Measurements from ENCODE around the gene SLITRK3. TPM values are rescaled to one million over a fixed set of nuclear protein-coding genes. Genes with fewer than 3 reads are reported as not detected.

SLITRK3 gene
- total and polyA plus RNA-seq, 2 experiments from 2014 or later, result 1.2 to 1.7 TPM

- H3K4me1 Mint-ChIP-seq, result peaks cover 24% of the 10 kb centered on the region
- ATAC-seq, result peak; percentile 19
- H3F3A ChIP-seq (replicated peaks; ENCODE audit: low read depth), result peaks cover 4% of the 10 kb centered on the region; the same call in 1 of the 2 replicates
- no peaks in the 10 kb centered on the region for H3K79me2 ChIP-seq (replicated peaks; ENCODE audit: insufficient read depth)
- H3K4me3 ChIP-seq, result peak overlapping the region; percentile 81
- peaks cover 20% of the 10 kb centered on the region for H3K4me1 ChIP-seq (ENCODE audit: insufficient read depth)
- H3K27ac Mint-ChIP-seq, result no peak overlapping the region
- no peak for TF ChIP-seq EZH2phosphoT487 (IDR thresholded peaks at IDR 0.05; ENCODE audit: unreplicated experiment)
- no peak for TF ChIP-seq ZNF462 (CRISPR knock-in tag; IDR thresholded peaks at IDR 0.05)
- TF ChIP-seq ZNF331 (CRISPR knock-in tag; IDR thresholded peaks at IDR 0.05; ENCODE audit: low read depth), result no peak
- TF ChIP-seq POLR2AphosphoS5 (IDR thresholded peaks at IDR 0.05; ENCODE audit: low read depth), result no peak
- TF ChIP-seq NANOG (IDR thresholded peaks at IDR 0.05; ENCODE audit: borderline replicate concordance), result no peak
- no peak for TF ChIP-seq EZH2 (IDR thresholded peaks at IDR 0.05; ENCODE audit: low read depth, unreplicated experiment)
- TF ChIP-seq CTCF (conservative IDR thresholded peaks at IDR 0.05; ENCODE audit: low read depth in 2 of 2), result no peak
- TF ChIP-seq JUNB (IDR thresholded peaks at IDR 0.05; ENCODE audit: unreplicated experiment), result no peak
- no peak for TF ChIP-seq ZNF114 (CRISPR knock-in tag; IDR thresholded peaks at IDR 0.05)
- TF ChIP-seq STAT1 (IDR thresholded peaks at IDR 0.05; ENCODE audit: unreplicated experiment), result no peak
- no peak for TF ChIP-seq REST (IDR thresholded peaks at IDR 0.05; ENCODE audit: unreplicated experiment)
- TF ChIP-seq ETS1 (IDR thresholded peaks at IDR 0.05), result no peak
- TF ChIP-seq CREB1 (CRISPR knock-in tag; IDR thresholded peaks at IDR 0.05; ENCODE audit: low read depth), result no peak
- peak overlapping the region; percentile 84 for H3K4me3 Mint-ChIP-seq
- H3K9me3 Mint-ChIP-seq, result no peaks in the 10 kb centered on the region
- peak; percentile 51 for DNase-seq (ENCODE audit: low spot score)
- peak overlapping the region; percentile 2; the same call in 1 of the 2 replicates for H2AFZ ChIP-seq
- peaks cover 10% of the 10 kb centered on the region; the same call in 1 of the 3 replicates for H3K36me3 Mint-ChIP-seq (ENCODE audit: low read depth)
- peak overlapping the region; percentile 20; the same call in 1 of the 2 replicates for H3K27ac ChIP-seq (ENCODE audit: low read depth)
- no peaks in the 10 kb centered on the region for H4K20me1 ChIP-seq (replicated peaks; ENCODE audit: insufficient read depth)
- H3K4me2 ChIP-seq, result peak overlapping the region; percentile 98
- peaks cover 48% of the 10 kb centered on the region for H3K27me3 ChIP-seq (ENCODE audit: insufficient read depth)
- 0 out of 2 replicates have a peak, but pooled peaks cover 4% of the 10 kb centered on the region for H3K9me2 ChIP-seq (ENCODE audit: insufficient read depth)
- peaks cover 52% of the 10 kb centered on the region for H3K27me3 Mint-ChIP-seq (ENCODE audit: insufficient read depth, low read depth, poor library complexity)
- no peaks in the 10 kb centered on the region for H3K36me3 ChIP-seq (ENCODE audit: insufficient read depth)
These were observed 2.6 kb downstream of the SLITRK3 start for GRCh38 chr3:165193366-165194254.

Data from GM23338 (cell line).